Measurements from ENCODE around the gene IFT122.

DNA sequence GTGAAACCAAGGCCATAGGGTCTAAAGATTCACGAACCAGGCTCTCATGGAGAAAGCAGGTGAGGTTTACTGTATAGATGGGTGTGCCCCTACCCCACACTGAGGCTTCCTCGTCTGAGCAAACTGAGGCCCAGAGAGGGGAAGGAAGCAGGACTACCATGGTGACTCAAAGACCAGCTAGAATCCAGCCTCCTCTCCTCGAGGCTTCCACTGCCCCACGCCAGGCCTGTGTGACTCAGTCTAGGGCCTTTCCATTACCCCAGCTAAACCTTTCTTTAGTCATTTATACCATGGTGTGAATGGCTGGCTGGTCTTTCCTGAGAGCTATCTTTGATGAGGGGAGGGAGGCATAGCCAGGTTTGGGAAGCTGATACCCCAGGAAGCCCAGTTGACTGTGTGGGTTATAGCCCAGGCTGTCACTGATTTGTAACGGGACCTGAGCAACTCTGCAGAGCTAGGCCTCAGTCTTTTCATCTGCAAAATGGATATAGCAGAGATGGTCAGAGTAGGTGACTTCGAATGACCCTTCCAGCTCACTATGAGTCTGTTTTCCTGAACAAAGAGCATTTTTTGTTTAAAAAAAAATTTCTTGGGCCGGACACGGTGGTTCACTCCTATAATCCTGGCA is 85.4 kb downstream of the IFT122 start:
- TF ChIP-seq, protein P1, sequence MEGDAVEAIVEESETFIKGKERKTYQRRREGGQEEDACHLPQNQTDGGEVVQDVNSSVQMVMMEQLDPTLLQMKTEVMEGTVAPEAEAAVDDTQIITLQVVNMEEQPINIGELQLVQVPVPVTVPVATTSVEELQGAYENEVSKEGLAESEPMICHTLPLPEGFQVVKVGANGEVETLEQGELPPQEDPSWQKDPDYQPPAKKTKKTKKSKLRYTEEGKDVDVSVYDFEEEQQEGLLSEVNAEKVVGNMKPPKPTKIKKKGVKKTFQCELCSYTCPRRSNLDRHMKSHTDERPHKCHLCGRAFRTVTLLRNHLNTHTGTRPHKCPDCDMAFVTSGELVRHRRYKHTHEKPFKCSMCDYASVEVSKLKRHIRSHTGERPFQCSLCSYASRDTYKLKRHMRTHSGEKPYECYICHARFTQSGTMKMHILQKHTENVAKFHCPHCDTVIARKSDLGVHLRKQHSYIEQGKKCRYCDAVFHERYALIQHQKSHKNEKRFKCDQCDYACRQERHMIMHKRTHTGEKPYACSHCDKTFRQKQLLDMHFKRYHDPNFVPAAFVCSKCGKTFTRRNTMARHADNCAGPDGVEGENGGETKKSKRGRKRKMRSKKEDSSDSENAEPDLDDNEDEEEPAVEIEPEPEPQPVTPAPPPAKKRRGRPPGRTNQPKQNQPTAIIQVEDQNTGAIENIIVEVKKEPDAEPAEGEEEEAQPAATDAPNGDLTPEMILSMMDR (conservative IDR thresholded peaks at IDR 0.05; ENCODE audit: low read depth in 2 of 2), result no peak
- TF ChIP-seq, protein P2, sequence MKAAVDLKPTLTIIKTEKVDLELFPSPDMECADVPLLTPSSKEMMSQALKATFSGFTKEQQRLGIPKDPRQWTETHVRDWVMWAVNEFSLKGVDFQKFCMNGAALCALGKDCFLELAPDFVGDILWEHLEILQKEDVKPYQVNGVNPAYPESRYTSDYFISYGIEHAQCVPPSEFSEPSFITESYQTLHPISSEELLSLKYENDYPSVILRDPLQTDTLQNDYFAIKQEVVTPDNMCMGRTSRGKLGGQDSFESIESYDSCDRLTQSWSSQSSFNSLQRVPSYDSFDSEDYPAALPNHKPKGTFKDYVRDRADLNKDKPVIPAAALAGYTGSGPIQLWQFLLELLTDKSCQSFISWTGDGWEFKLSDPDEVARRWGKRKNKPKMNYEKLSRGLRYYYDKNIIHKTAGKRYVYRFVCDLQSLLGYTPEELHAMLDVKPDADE (IDR thresholded peaks at IDR 0.05), result no peak
- TF ChIP-seq, protein P3, sequence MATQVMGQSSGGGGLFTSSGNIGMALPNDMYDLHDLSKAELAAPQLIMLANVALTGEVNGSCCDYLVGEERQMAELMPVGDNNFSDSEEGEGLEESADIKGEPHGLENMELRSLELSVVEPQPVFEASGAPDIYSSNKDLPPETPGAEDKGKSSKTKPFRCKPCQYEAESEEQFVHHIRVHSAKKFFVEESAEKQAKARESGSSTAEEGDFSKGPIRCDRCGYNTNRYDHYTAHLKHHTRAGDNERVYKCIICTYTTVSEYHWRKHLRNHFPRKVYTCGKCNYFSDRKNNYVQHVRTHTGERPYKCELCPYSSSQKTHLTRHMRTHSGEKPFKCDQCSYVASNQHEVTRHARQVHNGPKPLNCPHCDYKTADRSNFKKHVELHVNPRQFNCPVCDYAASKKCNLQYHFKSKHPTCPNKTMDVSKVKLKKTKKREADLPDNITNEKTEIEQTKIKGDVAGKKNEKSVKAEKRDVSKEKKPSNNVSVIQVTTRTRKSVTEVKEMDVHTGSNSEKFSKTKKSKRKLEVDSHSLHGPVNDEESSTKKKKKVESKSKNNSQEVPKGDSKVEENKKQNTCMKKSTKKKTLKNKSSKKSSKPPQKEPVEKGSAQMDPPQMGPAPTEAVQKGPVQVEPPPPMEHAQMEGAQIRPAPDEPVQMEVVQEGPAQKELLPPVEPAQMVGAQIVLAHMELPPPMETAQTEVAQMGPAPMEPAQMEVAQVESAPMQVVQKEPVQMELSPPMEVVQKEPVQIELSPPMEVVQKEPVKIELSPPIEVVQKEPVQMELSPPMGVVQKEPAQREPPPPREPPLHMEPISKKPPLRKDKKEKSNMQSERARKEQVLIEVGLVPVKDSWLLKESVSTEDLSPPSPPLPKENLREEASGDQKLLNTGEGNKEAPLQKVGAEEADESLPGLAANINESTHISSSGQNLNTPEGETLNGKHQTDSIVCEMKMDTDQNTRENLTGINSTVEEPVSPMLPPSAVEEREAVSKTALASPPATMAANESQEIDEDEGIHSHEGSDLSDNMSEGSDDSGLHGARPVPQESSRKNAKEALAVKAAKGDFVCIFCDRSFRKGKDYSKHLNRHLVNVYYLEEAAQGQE (IDR thresholded peaks at IDR 0.05; ENCODE audit: unreplicated experiment), result no peak
- TF ChIP-seq POLR2AphosphoS5 (IDR thresholded peaks at IDR 0.05; ENCODE audit: low read depth) (no peak), NANOG (IDR thresholded peaks at IDR 0.05; ENCODE audit: borderline replicate concordance) (no peak), EZH2 (IDR thresholded peaks at IDR 0.05; ENCODE audit: low read depth, unreplicated experiment) (no peak), EZH2phosphoT487 (IDR thresholded peaks at IDR 0.05; ENCODE audit: unreplicated experiment) (no peak), STAT1 (IDR thresholded peaks at IDR 0.05; ENCODE audit: unreplicated experiment) (no peak), ZNF114 (CRISPR knock-in tag; IDR thresholded peaks at IDR 0.05) (no peak)
